ENCODE data around the gene PPEF1.
"Not testable (repeated sequence)": the region's sequence is repeated elsewhere in the genome, so short reads cannot be mapped to it uniquely, and the experiment has no call there.

The PPEF1 gene

GRCh38 chrX:18701621-18702361 lies 5.7 kb upstream of the PPEF1 start:
- no peak for DNase-seq (ENCODE audit: low read depth)

GRCh38 chrX:18702362-18703195 lies 4.9 kb upstream of the PPEF1 start:
- DNase-seq (ENCODE audit: low read depth) = no peak

- DNase-seq (ENCODE audit: low read depth) = no peak
Observed at GRCh38 chrX:18709833-18710232, 2.4 kb downstream of the PPEF1 start.

- no peak for DNase-seq (ENCODE audit: low read depth)
Observed at GRCh38 chrX:18714910-18715309, 7.5 kb downstream of the PPEF1 start.

GRCh38 chrX:18719852-18720251 lies 12.4 kb downstream of the PPEF1 start:
- no peak for DNase-seq (ENCODE audit: low read depth)

GRCh38 chrX:18721683-18722499 lies 14.4 kb downstream of the PPEF1 start:
- DNase-seq (ENCODE audit: low read depth) = no peak

GRCh38 chrX:18722500-18723071 lies 15.1 kb downstream of the PPEF1 start:
- no peak for DNase-seq (ENCODE audit: low read depth)

- DNase-seq (ENCODE audit: low read depth) = no peak
Observed at GRCh38 chrX:18725310-18725943, 18.0 kb downstream of the PPEF1 start.

- DNase-seq (ENCODE audit: low read depth) = no peak
Observed at GRCh38 chrX:18733287-18733686, 25.8 kb downstream of the PPEF1 start.

- DNase-seq (ENCODE audit: low read depth) = not testable (repeated sequence)
Observed at GRCh38 chrX:18739609-18740008, 32.2 kb downstream of the PPEF1 start.

- no peak for DNase-seq (ENCODE audit: low read depth)
Observed at GRCh38 chrX:18748499-18748898, 41.1 kb downstream of the PPEF1 start.

GRCh38 chrX:18753631-18754030 lies 46.2 kb downstream of the PPEF1 start:
- DNase-seq (ENCODE audit: low read depth) = no peak

GRCh38 chrX:18755651-18756050 lies 48.2 kb downstream of the PPEF1 start:
- no peak for DNase-seq (ENCODE audit: low read depth)

GRCh38 chrX:18757956-18758932 lies 50.8 kb downstream of the PPEF1 start:
- DNase-seq (ENCODE audit: low read depth) = no peak

- no peak for DNase-seq (ENCODE audit: low read depth)
Observed at GRCh38 chrX:18761750-18762149, 54.3 kb downstream of the PPEF1 start.

- not testable (repeated sequence) for DNase-seq (ENCODE audit: low read depth)
Observed at GRCh38 chrX:18763106-18763505, 55.7 kb downstream of the PPEF1 start.

GRCh38 chrX:18769364-18769763 lies 61.9 kb downstream of the PPEF1 start:
- DNase-seq (ENCODE audit: low read depth) = no peak

- no peak for DNase-seq (ENCODE audit: low read depth)
Observed at GRCh38 chrX:18769812-18770573, 62.5 kb downstream of the PPEF1 start.

- DNase-seq (ENCODE audit: low read depth) = no peak
Observed at GRCh38 chrX:18789916-18790315, 82.5 kb downstream of the PPEF1 start.

- no peak for DNase-seq (ENCODE audit: low read depth)
Observed at GRCh38 chrX:18792828-18793227, 85.4 kb downstream of the PPEF1 start.

Data from GM04504 (cell line).